NCI-H2107 treated with DMSO at 0.1 percent for 48 hours (cell line): ENCODE measurements around the gene BCL2.

Source experiments
- DNase-seq: peaks from one replicate; lab custom pipeline; 2025; ENCODE audit not compliant: unreplicated experiment; lab: John Stamatoyannopoulos, UW

Gene BCL2

DNA sequence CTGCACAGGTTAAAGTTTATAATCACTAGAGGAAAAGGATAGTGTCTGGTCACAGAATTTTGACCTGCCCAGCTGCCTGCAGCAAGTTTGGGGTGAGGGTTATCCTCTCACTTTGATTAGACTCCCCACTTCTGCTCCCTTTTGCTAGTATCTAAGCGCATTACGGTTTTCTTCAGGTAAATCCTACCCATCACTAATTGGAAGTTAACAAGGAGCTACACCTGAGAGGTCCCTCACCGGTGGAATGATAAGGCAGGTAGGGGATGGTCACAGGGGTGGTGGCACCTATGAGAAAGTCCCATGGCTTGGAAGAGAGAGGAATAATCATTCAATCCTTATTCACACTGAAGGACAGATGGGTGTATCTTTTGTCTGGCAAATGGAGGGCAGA is 7.6 kb downstream of the BCL2 start:
- no peak for DNase-seq

DNA sequence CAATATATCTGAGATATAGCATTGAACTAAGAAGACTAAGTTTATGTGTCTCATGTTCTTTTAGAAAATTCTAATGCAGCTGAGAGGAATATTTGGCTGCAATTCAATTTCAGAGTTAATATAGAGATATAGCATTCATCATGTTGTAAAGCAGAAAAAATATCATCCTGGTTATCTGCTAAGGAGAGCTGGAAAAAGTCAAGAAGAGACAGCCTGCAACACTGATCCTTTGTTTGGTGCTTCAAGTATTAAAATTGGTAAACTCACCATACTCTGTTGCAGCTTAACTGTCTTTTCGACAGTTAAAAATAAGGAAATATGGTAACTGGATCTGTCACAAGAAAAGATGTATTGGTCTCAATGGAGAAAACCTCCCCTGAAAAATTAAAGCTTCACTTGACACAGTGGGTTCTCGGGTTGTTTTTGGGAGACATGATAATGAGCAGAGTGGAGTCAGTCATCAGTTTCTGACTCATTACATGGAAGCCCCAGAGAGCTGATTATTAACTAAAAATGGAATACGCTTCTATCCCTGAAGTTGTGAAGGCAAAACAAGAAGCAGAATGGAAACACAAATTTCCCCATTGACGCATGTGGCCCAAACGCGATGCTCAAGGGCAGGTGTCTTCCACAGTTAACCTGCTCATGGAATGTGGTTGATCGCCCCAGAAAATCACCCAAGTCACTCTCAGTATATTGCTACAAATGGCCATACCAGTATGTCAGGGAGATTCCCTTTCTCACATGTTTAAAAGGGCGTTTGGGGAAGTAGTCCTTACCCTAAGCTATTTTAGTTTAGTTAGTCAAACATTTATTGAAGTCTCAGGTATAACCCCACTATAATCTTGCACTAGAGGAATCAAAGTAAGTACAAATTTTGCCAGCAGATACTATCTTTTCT is 8.2 kb downstream of the BCL2 start:
- no peak for DNase-seq

DNA sequence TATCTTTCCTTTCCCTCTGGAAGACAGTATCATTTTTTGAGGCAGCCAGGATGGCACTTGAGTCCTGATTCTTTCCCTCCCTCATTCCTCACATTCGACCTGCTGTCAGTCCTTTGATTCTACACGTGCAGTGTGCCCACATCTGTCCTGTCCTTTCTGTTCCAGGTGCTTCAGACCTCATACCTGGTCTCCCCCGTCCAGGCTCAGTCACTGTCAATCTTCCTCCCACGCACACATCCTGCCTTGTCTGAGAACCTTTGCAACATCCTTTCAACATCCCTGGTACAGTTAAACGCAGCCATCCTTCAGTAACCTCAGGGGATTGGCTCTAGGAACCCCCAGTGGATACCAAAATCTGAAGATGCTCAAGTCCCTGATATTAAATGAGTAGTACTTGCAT is 10.1 kb downstream of the BCL2 start:
- DNase-seq, result no peak

DNA sequence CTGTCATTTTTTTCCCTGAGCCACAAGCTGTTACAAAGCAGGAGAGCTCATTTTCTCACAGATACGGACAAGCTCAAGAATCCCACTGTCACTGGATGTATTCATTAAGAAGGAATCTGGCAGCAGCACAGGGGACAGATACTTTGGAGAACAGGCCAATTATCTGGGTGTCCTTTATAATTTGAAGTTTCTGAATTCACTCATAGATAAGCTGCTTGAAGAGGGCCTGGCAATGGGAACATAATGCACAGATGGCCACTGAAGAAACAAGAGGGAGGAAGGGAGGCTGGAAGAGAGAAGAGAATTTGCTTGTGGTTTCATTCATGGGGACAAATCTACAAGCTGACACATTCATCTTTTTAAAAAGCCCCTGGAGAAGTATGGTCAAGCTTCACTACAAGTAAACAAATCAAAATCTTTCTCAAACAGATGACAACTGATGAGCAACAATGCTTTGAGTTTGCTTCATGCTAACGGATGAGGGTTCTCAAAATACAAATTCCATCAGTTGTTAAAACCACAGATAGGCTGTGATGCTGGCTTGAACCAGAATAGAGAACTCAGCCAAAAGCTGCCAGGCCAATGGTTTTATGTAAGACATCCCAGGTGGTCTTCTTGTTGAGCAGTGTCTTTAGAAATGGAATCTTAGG is 11.9 kb downstream of the BCL2 start:
- no peak for DNase-seq

DNA sequence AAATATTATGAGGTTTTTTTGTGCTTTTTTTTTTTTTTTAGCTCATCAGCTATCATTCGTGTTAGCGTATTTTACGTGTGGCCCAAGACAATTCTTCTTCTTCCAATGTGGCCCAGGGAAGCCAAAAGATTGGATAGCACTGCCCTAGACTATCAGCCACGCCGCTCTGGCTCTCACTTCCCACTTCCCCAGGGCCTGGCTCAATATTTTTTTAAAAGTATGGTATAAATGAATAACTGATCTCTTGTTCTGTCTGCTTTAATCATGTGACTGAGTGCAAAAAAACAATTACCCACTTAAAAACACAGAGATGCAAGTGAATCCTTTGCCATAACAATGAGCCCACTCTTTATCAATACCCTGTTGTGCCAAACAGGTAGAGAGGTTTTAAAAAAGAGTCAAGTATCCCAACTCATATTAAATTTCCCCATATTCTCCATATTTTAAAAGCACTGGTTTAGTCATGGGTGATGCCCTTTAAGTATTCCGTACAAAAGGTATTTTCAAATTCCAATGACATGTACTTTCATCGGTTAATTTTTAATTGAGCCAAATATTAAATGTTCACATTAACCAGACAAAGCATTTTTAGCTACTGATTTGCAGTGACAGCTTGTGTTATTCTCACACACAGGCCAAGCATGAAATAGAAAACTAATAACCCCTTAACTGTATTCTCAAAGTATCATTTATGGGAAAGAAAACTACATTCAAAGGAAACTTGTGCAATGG is 12.6 kb downstream of the BCL2 start:
- peak; percentile 29 for DNase-seq

DNA sequence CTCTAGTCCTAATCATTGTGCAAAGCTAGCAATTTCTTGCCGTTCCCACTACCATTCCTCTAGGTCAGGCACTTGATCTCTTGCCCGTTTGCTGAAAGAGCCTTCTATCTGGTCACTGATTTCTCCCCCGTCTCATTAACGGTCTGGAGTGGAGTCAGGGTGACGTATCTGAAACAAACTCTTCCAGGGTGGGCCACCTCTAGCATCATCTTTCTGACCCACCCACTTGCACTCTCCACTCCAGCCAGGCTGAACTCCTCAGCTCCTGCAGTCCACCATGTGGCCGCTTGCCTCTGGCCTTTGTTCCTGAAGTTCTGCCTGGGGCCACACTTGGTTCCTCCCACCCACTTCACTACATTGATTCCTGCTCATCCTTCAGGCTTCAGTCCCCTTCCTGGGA is 13.3 kb downstream of the BCL2 start:
- DNase-seq, result no peak

DNA sequence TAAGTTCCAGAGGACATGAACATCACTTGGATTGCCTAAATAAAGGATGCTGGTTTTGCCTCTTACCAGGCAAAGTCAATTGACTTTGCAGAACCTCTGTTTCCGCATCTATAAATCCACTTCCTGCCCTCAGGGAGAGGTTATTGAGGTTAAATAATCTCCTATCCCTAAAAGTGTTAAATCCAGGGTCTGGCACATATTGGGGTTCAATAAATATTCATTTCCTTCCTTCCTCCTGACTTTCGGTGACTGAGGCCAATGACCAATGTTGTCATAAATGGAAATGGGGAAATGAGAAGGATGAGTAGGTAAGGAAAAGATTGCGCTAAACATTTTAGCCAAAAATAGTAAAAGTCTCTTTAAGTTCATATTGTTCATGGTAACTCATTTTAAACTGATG is 16.0 kb downstream of the BCL2 start:
- DNase-seq, result no peak

DNA sequence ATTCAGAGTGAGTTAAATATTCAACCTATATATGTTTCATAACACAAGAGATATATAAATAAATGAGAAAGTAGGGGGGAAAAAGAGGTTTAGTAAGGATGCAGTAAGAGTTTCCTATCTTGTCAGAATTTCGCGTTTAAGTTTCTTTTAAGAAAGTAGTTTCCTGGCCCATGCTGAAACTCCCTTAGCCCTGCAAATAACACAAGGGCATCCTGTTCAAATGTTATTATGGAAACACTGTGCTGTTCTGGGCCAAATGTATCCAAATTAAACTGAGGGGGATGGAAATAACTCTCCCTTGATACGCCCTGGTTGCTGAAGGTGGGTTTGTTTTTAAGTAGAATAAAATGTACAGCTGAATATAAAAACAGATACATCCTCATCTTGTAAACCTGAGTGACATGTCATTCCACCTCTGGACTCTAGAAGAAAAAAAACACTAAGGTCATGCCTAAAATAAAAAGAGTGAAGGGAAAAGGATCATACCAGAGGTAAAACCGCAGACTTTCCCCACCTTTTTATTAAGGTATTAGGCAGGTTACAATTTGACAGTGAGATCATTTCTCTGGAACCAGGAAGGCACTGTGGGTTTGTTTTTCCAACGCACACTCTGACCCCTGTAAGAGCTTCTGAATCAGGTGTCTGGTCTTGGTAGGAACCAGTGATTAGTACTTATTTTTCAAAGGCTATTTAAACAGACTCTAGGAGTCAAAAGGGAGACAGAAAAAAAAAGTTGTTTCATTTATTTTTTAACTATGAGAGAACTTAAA is 16.7 kb downstream of the BCL2 start:
- DNase-seq, result no peak

DNA sequence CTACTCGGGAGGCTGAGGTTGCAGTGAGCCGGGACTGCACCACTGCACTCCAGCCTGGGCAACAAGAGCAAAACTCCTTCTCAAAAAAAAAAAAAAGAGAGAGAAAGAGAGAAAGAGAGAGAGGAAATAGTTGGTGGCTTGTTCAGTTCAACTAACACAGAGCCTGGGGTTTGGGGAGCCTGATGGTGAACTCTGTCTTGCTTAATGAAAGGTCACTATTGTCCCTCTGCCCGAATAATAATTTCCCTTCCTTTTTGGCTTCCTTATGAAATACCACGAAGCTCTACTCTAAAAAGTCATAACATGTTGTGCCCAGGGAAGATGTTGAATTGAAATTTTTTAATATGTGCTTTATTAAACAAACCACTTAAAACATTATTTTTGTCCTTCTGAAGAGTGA is 17.3 kb downstream of the BCL2 start:
- no peak for DNase-seq

DNA sequence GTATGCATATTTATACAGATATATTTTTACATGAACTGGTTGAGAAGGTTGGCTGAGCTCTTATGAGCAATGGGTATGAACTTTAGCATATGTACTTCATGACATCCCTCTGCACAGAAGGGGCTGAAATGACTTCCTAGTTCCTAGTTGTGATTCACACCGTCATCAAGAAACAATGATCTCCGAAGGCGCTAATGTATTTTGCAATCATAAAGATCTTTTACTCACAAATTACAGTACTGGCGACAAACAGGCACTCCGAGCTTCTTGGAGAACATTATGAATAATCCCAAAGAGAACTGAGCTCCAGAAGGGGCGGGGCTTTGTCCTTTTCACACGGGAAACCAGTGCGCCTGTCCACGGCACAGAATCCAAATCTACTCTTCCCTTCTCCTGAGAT is 18.1 kb downstream of the BCL2 start:
- no peak for DNase-seq

DNA sequence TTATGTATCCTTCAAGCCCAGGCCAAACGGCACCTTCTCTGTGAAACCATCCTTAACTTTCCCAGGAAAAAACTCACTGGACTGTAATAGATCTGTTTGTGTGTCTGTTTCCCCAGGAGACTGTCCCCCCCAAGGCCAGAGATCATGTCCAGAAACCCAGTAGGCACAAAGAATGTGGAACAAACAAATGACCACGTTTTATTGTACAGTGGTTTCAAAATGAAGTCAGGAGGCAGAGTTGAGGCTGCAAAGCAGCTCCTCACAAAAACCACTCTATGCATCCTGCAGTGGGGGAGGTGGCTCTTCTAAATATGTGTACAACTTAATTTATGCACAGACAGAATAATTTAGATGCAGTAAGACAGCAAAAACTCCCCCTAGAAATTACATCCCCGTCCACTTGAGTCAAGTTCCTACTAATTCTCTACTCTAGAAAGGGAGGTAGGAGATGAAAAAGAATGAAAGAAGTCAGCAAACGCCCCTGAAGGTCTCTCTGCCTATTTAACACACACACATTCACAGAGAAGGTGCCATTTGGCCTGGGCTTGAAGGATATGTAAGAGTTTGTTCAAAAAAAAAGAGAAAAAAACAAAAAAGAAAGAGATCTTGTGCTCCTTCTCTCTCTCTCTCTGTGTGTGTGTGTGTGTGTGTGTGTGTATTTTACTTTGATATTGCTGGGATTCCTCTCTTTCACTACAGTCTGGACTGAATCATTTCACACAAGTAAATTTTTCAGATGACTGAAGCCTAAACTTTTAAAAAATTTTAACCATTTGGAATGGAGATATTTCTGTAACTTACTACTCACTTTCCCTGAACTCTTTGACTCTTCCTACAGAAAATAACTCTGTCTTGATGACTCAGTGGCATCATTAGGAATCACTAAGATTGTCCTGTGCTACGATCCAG is 19.5 kb downstream of the BCL2 start:
- DNase-seq, result no peak

DNA sequence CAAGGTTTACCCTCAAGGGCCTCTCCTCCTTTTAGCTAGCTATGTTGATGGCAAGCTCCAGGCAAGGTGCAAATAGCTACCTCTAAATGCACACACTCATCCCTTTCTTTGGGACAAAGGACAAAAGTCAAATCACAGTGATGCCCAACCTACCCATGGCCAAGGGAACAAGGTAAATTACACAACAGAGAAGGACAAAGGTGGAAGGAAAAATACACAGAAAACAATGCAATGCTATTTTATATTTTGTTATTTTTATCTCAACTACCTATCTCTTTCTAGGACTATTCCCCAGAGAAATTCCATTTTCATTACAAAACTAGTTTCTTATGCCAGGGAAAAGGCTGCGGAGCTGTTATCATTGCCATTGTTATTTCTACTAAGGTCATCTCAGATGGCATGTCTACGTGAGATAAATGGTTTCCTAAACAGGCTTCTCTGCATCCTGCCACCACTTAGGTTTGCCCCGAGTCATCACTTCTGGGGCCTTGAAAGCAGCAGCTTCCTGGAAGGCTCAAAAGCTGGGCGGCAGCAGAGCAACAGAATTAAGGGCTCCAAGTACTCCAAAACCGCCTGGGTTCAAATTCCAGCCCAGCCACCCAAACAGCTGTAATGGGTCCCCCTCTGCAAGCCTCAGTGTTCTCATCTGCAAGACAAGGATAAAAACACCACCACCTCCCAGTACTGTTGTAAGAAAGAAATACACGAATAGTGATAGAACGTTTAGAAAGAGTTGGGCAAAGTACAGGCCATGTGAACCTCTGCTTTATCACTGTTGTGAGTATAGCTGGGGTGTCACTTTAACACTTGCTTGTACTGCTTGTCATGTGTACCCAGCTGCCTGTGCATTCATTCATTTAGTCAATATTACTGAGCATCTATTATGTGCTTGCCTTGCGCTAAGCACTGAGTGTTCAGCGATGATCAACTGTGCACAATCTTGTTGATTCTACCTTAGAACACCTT is 20.9 kb downstream of the BCL2 start:
- no peak for DNase-seq

DNA sequence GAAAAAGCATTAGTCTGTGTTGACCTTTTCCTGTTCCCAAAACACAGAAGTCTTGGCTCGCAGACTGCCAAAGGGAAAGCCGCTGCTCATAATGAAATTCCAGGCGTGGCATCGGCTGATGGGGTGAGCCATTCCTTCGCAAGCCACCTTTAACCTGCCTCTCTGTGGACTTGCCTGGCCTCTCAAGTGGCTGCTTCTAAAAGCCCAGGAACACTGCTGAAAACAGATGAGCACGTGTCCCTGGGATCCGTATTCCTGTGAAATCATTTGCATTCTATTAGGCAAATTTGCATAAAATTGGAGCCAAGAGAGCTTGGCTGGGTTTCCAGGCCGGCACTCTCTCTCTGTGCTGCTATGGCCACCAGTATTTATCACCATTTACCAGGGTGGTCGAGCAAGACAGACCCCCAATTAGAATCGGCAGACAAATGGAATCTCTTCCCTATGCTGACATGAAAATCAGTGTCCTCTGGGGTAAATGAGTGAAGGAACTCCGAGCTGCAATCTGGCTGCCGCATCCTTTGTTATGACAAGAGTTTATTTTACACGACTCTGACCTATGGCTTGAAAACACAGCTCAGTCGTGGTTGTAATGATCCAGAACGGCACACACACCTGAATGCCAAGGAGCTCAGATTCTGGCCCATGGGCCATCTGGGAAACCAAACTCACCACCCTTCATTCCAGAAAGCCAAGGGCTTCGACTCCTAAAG is 21.7 kb downstream of the BCL2 start:
- DNase-seq, result no peak

DNA sequence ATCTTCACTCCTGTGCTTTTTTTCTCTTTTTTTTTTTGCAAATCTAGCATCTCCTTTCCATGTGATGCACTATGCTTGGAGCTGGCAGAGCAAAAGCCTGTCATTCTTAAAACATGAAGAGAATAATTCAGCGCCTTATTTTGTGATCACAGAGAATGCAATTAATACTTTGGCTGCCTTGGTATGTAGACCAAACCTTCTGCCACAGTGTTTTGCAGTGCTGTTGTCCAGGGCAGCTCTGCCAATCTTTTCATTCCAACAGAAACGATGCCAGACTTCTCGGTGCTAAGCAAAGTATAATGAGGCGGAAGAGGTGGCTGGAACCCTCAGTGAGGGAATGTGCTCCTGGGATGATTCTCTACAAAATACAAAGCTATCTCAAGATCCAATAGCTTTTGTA is 25.6 kb downstream of the BCL2 start:
- no peak for DNase-seq

DNA sequence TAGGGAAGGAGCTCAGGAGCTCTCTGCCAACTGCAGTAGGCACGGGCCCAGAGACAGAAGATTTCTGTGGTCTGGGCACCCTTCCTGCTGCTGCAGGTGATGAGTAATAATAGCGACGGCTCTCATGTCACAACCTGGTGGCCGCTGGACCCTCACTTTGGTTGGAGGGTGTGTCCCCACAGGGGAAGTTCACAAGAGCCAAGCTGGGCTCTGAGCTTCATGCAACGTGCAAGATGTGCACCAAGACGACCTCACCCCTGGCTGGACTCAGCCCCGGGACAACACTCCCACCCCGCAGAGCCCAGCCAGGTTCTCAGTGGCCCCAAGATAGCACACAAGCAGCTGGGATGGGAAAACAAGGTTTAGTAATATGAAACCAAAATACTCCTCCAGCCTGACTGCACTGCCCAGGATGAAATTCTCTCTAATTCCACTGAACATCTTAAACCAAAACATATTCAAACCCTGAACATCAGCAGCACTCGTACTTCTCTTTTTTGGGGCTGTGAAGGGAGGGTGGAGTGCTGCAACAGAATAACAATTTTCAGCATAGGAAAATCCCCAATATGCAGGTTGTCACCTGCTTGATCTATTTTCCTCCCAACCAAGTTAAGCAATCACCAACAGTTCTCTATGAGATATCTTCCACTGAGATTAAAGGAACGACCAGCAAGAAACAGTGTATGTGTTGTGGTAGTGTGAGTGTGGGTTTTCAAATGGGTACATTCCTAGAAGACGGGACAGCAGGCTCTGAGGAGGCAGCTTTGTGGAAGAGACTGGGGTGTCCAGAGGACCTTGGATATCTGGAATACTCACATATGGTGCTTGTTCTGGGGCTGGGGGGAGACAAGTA is 26.5 kb downstream of the BCL2 start:
- no peak for DNase-seq

DNA sequence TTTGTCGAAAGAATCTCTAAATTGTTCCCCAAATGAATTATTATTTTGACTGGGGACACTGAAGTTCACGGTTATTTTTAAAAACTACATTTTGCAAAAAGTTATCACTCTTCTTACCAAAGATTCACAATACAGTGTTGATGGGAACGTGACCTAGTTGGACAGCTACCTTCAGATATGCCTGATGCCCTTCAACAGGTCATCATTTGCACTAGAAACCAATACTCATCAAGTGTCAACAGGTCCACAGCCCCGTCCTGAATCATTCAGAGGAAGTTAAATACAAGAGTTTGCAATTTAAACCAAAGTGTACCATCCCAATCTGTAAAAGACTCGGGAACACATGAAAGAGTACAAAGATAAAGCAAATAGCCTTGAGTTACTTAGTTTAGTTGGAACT is 28.3 kb downstream of the BCL2 start:
- DNase-seq, result no peak

DNA sequence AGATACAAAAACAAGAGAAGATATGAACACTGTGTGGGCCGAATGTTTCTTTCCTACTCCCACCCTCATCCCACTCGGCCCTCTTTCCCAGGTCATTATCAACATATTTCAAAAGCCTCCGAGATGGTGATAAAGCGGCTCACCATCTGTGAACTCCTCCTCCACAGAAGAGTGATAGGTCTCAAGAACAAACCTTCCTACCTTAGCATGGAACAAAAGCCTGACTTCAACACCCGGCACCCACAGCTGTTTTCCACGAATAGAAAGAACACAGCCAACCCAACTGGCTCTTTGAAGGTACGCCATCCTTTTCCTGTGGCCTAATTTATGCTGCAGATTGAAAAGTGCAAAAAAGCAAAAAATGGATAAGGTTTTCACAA is 28.8 kb downstream of the BCL2 start:
- DNase-seq, result no peak
